Large intestine (tissue), 3 donors: ENCODE measurements around the gene AUNIP. TPM values are rescaled to one million over a fixed set of nuclear protein-coding genes. Genes with fewer than 3 reads are reported as not detected.

Source experiments
- DNase-seq, 2 donors: peaks; one replicate each; pipeline versions ENCODE4 v3.0.0 to v3.0.0-alpha.2; 2013
- H3K27ac ChIP-seq: one replicate; pipeline ENCODE4 v1.5.1; 2013; ENCODE audit warnings: low read length
- H3K27me3 ChIP-seq: 2 replicates; pipeline ENCODE4 v1.6.1; 2013; ENCODE audit warnings: low read length; ENCODE audit not compliant: control insufficient read depth, insufficient read depth
- H3K36me3 ChIP-seq: 2 replicates; pipeline ENCODE4 v1.6.1; 2013; ENCODE audit warnings: low read length; ENCODE audit not compliant: control insufficient read depth, insufficient read depth
- H3K4me1 ChIP-seq: one replicate; pipeline ENCODE4 v1.6.1; 2013; ENCODE audit warnings: low read length; ENCODE audit not compliant: control insufficient read depth, insufficient read depth
- H3K4me3 ChIP-seq: one replicate; pipeline ENCODE4 v1.5.1; 2013; ENCODE audit warnings: low read length
- H3K9me3 ChIP-seq: one replicate; pipeline ENCODE4 v1.6.1; 2013; ENCODE audit warnings: mild to moderate bottlenecking, low read depth, low read length, moderate library complexity; ENCODE audit not compliant: control insufficient read depth
- WGBS: methylation state at CpG from one replicate; pipeline ENCODE4 v1.1.5; 2013; ENCODE audit warnings: low lambda C conversion rate; ENCODE audit not compliant: insufficient coverage; 5-methylcytosine and 5-hydroxymethylcytosine counted together
- polyA plus RNA-seq: library from polyadenylated mRNA; unstranded; fragments of 120-200 nt; gene quantifications from one replicate; pipeline ENCODE4 v1.2.1, GENCODE V29; 2013

AUNIP gene
- polyA plus RNA-seq, 1 donor: 2.0 TPM

GRCh38 chr1:25804244-25804963 lies 54.9 kb downstream of the AUNIP start:
- Histone ChIP-seq H3K4me3 (no peak overlapping the region), H3K27ac (no peak overlapping the region), H3K4me1 (peaks cover 10% of the 10 kb centered on the region), H3K36me3 (peaks cover 44% of the 10 kb centered on the region), H3K9me3 (no peaks in the 10 kb centered on the region), H3K27me3 (no peaks in the 10 kb centered on the region)
- no peak for DNase-seq
- WGBS: no CpG with 5 or more reads among the region's 10 CpGs

- Histone ChIP-seq H3K4me3 (no peak overlapping the region), H3K27ac (no peak overlapping the region), H3K36me3 (peaks cover 36% of the 10 kb centered on the region), H3K9me3 (no peaks in the 10 kb centered on the region), H3K27me3 (no peaks in the 10 kb centered on the region), H3K4me1 (peaks cover 17% of the 10 kb centered on the region)
- no peak for DNase-seq
- WGBS: 100% methylated on average over 1 of the region's 1 CpG
Observed at GRCh38 chr1:25803368-25803767, 55.9 kb downstream of the AUNIP start.

- Histone ChIP-seq H3K4me3 (no peak overlapping the region), H3K9me3 (no peaks in the 10 kb centered on the region), H3K27ac (no peak overlapping the region), H3K36me3 (peaks cover 34% of the 10 kb centered on the region), H3K27me3 (no peaks in the 10 kb centered on the region), H3K4me1 (peaks cover 17% of the 10 kb centered on the region)
- 60% methylated on average over 2 of the region's 6 CpGs for WGBS
- DNase-seq: no peak
Observed at GRCh38 chr1:25802915-25803314, 56.3 kb downstream of the AUNIP start.

- Histone ChIP-seq H3K27ac (no peak overlapping the region), H3K4me1 (peaks cover 26% of the 10 kb centered on the region), H3K27me3 (no peaks in the 10 kb centered on the region), H3K36me3 (peaks cover 16% of the 10 kb centered on the region), H3K9me3 (no peaks in the 10 kb centered on the region), H3K4me3 (peak overlapping the region; percentile 55)
- no peak for DNase-seq
- WGBS: no CpG with 5 or more reads among the region's 15 CpGs
Observed at GRCh38 chr1:25800703-25801377, 58.4 kb downstream of the AUNIP start.

GRCh38 chr1:25799935-25800702 lies 59.1 kb downstream of the AUNIP start, which contains the start of gene SELENON:
TSS of gene SELENON (plus strand) at chr1:25800193. CDS start at chr1:25800231, 38 bp downstream.
- Histone ChIP-seq H3K27me3 (no peaks in the 10 kb centered on the region), H3K4me1 (peaks cover 27% of the 10 kb centered on the region), H3K36me3 (peaks cover 9% of the 10 kb centered on the region), H3K9me3 (no peaks in the 10 kb centered on the region), H3K27ac (peak within 1 kb of the TSS; percentile 23), H3K4me3 (peak within 1 kb of the TSS; percentile 55)
- no CpG with 5 or more reads among the region's 91 CpGs for WGBS
- peak in 1 of 2 donors; percentile 63 for DNase-seq

GRCh38 chr1:25799352-25799934 lies 59.8 kb downstream of the AUNIP start:
- peaks cover 3% of the 10 kb centered on the region for H3K36me3 ChIP-seq
- DNase-seq: peak in 1 of 2 donors; percentile 42
- H3K4me3 ChIP-seq: peak overlapping the region; percentile 50
- H3K27ac ChIP-seq: peak overlapping the region; percentile 23
- H3K9me3 ChIP-seq: no peaks in the 10 kb centered on the region
- WGBS: no CpG with 5 or more reads among the region's 12 CpGs
- no peaks in the 10 kb centered on the region for H3K27me3 ChIP-seq
- peaks cover 30% of the 10 kb centered on the region for H3K4me1 ChIP-seq

- peaks cover 3% of the 10 kb centered on the region for H3K36me3 ChIP-seq
- WGBS: no CpG with 5 or more reads among the region's 8 CpGs
- H3K4me1 ChIP-seq: peaks cover 33% of the 10 kb centered on the region
- no peak overlapping the region for H3K27ac ChIP-seq
- no peak overlapping the region for H3K4me3 ChIP-seq
- H3K9me3 ChIP-seq: no peaks in the 10 kb centered on the region
- H3K27me3 ChIP-seq: no peaks in the 10 kb centered on the region
- no peak for DNase-seq
Observed at GRCh38 chr1:25798666-25799351, 60.4 kb downstream of the AUNIP start.

GRCh38 chr1:25797939-25798338 lies 61.3 kb downstream of the AUNIP start:
- no peak overlapping the region for H3K4me3 ChIP-seq
- H3K27me3 ChIP-seq: no peaks in the 10 kb centered on the region
- no CpG with 5 or more reads among the region's 8 CpGs for WGBS
- no peak overlapping the region for H3K27ac ChIP-seq
- H3K4me1 ChIP-seq: peaks cover 33% of the 10 kb centered on the region
- H3K9me3 ChIP-seq: no peaks in the 10 kb centered on the region
- DNase-seq: no peak
- peaks cover 3% of the 10 kb centered on the region for H3K36me3 ChIP-seq

GRCh38 chr1:25796811-25797458 lies 62.3 kb downstream of the AUNIP start:
- peak; percentile 64 to 72 for DNase-seq
- Histone ChIP-seq H3K4me3 (no peak overlapping the region), H3K27ac (no peak overlapping the region), H3K4me1 (peaks cover 33% of the 10 kb centered on the region), H3K27me3 (no peaks in the 10 kb centered on the region), H3K36me3 (no peaks in the 10 kb centered on the region), H3K9me3 (no peaks in the 10 kb centered on the region)
- WGBS: no CpG with 5 or more reads among the region's 19 CpGs
